Hematopoietic multipotent progenitor cell treated with erythropoietin and hydrocortisone succinate and interleukin-3 and kit ligand, for 6 days (in vitro differentiated cells): Measurements from ENCODE around the gene IER3IP1.
"Not testable (repeated sequence)": the region's sequence is repeated elsewhere in the genome, so short reads cannot be mapped to it uniquely, and the experiment has no call there.

Experiments used
- DNase-seq: peaks from one replicate; pipeline ENCODE4 v3.0.0-alpha.2; 2015

IER3IP1 gene, protein sequence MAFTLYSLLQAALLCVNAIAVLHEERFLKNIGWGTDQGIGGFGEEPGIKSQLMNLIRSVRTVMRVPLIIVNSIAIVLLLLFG

DNA sequence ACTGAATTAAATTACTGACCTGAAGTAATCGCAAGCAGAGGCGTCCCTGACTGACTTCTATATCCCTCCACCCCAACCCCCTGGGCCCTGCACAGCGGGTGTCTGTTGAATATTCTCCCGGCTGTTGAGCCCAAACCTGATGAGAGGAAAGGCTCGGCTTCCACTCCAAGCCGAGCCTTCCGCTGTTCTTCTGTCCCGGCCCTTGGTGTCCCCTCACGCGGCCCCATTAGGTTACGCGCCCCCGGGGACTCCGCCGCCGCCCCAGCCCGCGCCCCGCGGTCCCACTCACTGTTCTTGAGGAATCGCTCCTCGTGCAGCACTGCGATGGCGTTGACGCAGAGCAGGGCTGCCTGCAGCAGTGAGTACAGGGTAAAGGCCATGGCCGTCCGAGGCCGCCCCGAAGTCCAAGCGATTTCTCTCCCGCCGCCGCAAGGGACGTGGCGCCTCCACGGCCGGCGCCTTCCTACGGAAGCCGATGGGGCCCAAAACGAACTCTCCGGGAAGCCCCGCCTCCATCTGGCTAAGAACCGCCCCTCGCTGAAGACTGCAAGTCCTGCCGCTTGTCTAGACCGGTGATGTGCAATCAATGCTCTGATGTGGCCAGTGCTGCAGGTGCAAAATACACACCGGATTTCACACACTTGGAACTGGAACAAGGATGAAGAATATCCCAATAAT, at the start of gene IER3IP1:
IER3IP1 (minus strand) TSS at position 467 of the 678 bp plus-strand sequence; CDS start at position 380, 87 bp downstream.
- peak; percentile 91 for DNase-seq

DNA sequence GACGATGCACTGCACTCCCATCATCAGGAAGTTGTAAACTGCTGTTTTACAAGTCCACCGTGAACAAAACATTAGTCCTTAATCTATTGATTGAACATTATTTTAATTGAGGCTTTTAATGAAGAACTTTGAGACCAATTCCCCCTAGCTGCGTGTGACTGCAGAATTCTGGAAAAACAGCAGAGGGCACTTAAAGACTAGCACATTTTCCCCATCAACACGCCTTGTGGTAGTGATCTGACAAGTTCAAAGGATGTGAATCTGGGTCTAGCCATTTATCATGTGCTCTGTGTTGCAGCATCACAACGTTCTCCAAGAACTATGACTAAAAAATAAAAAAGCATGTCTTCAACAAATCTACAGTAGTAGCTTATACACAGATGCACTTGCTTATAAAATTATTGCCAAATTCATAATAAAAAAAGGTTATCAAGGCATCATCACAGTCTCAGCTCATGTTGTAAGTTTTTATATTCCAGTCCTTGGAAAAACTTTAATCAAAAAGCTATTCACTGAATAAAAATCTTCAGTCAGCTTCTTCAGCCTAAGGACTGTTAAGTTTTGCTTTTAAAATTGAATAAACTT, 39.5 kb upstream of the IER3IP1 start:
- DNase-seq = peak; percentile 61

DNA sequence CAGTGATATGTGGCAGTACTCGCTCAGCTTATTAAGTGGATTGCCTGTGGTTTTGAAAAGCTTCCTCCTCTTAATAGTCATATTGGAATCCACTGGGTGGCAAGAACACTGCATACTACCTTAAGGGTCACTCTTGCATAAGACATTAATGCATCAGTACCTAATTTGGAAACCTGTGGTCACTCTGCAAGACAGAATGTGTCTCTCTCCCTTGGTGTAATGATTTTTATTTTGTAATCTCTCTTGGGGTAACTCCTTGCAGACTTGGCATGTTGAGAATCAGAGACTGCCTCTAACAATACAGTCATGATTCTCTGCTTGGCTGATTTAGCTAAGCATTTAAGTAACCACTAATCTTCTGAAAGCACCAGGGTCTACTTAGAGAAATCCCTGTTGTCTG, 33.0 kb upstream of the IER3IP1 start:
- no peak for DNase-seq

DNA sequence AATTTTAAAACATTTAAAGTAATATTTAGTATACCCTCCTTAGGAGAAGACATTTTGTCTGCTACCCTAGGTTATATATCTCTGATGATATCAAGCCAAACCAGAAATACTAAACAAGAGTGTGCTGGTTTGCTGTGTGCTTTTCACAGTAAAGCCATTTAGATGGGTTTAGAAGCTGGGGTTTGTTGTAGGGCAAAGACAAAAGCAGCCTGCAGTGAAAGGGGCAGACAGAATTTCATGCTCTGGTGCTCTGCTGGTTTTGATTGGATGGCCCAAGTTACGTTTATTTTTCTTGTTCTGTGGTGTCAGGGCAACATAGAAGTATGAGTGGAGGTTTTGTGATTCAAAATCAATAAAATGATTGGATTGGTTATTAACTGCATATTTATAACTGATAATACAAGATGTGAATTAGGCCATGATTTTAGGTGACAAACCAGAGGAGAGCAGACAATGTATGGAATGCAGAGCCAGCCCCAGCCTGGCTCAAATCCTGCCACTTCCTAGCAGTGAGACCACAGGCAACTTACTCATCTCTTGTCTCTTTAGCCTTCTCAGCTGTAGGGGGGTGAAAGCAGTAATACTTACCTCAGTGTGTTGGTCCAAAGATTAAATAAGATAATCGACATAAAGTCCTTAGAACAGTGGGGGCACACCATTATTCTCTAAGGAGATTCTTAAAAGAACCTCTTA, 30.9 kb upstream of the IER3IP1 start:
- DNase-seq = no peak

DNA sequence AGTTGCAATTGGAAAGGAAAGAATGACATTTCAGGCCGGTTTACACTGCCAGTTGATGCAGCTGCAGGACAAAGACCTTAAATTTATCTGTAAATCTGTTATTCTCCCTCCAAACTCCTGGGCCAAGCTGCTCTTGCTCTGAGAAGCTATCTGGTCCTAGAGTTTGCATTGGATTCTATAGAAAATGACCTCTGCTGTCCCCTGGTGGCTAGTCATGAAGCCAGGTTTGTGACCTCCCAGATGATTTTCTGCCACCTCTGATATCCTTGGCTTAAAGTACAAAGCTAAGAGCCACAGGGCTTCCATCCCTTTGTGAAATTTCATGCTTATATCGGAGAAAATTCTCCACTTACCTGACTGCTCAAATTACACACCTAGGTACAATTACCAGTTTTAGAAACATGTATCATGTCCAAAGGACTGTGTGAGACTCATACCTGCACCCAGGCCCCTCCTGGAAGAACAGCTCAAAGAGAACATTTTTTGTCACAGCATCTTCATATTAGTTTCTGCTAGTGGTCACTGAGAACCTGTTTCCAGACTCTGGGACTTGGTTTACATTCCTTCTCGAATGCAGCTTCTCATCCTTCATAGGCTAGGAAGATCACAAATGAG, 28.9 kb upstream of the IER3IP1 start:
- DNase-seq = peak; percentile 77

DNA sequence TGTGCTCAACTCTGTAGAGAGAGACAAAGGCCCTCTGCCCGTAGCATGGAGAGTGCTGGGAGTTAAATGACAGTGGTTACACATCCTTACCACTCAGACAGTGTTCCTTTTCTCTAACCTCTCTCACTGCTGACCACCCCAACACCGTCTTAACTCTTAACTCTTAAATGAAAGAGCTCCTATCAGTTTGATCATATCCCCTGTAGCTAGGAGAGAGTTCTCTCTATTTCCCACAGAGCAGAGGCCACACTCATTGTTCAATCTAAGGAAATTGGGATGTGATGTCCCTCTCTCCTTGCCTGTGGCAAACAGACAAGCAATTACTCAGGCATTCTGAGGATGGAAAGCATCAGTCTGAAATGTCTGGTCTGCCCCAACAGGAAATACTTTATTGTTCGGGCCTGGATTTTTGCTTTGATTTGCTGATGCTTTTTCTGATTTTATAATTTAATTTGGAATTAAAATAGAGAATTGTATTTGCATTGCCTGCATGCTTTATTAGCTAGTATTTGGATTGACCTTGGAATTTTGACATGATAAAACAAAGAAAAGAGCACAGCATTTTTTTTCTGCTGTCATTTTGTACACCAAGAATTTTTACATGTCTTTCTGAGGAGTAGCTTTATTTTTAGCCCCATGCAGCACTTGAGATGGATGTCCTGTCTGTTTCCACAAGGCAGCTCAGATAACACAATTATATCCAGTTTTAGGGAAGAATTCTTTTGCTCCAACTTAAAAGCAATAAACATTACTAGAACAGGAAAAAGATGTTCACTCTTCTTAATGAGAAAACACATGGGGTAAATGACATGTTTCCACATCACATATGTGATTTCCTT, 27.7 kb upstream of the IER3IP1 start:
- DNase-seq = no peak

DNA sequence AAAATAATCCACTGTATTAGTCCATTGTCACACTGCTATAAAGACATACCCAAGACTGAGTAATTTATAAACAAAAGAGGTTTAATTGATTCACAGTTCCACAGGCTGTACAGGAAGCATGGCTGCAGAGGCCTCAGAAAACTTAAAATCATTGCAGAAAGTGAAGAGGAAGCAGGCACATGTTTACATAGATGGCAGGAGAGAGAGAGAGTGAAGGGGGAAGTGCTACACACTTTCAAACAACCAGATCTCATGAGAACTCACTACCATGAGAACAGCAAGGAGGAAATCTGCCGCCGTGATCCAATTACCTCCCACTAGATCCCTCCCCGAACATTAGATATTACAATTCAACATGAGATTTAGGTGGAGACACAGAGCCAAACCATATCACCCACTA, 19.8 kb upstream of the IER3IP1 start:
- DNase-seq = not testable (repeated sequence)

DNA sequence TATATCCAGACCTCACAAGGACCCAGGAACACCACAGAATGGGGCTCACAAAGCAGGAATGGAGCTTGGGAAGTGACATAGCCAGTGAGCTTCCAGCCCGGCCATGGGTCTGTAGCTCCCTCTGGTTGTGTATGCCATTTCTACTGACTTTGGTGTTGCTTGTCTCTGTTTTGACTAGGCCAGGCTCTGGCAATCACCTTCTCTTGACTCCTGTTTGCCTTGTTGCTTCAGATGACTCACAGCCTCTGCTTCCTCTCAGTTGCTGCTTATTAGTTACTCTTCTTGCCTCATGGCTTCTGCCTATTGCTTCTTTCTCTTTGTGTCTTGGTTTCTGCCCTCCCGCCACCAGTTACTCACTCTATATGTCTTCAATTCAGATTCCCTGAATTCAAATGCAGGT, 15.8 kb upstream of the IER3IP1 start:
- DNase-seq = no peak

DNA sequence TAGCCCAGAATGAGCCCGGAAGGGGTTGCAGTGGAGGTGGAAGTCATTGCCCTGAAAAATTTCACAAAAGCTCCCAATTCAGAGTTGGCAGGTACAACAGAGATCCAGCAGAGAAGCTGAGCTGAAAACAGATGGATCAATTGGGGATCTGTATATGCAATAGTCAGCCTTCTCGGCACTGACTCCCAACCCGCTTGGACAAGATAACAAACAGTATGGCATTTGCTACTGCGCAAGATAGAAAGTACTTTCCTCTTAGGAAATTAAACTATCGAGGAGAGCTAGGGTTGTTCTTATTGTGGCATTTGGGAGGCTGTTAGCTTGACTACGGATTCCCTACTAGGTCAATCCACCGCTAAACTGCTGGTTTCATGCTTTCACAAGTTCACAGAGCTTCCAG, 11.6 kb upstream of the IER3IP1 start:
- no peak for DNase-seq

DNA sequence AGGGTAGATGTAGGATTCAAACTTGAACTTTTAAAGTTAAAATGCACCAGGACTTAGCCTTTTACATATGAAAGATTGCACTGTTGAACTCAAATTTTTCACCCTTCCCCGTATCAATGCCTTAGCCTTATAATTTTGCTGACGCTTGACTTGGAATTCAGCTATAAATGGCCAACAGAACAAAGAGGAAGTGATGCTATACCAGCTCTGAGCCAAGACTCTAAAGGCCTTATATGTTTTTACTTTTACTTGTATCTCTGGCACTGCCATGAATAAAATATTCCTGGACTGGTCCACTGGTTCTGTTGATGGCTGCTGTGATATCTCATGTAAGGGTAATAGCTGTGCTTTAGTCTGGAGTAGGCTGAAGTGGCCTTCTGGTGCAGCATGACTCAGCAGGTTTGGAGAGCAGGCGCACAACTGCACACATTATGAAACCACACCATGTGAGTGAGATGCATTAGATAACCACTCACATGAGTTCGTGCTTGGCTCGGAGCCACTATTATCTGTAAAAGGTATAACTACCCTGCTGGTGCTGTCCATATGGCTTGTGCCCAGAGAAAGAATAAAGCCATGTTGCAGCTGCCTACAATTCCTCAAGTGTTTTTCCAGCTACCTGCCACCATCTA, 8.4 kb upstream of the IER3IP1 start:
- peak; percentile 95 for DNase-seq

DNA sequence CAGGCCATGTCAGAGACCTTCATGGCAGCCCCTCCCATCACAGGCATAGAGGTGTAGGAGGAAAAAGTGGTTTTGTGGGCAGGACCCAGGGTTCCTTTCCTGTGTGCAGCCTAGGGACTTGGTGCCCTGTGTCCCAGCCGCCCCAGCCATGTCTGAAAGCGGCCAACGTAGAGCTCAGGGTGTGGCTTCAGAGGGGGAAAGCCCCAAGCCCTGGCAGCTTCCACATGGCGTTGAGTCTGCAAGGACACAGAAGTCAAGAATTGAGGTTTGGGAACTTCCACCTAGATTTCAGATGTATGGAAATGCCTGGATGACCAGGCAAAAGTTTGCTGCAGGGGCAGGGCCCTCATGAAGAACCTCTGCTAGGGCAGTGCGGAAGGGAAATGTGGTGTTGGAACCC, 6.0 kb upstream of the IER3IP1 start:
- not testable (repeated sequence) for DNase-seq

DNA sequence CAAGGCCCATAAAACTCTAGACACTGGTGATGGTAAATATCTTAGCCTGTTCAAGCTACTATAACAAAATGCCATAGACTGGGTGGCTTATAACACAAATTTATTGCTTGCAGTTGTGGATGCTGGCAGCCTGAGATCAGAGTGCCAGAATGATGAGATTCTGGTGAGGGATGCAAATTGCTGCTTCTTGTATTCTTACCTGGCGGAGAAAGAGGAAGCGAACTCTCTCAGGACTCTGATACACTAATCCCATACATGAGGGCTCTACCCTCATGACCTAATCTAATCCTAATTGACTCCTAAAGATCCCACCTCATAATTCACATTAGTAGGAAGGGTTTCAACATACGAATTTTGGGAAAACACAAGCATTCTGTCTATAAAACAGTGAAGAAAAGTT, 4.6 kb upstream of the IER3IP1 start:
- no peak for DNase-seq

DNA sequence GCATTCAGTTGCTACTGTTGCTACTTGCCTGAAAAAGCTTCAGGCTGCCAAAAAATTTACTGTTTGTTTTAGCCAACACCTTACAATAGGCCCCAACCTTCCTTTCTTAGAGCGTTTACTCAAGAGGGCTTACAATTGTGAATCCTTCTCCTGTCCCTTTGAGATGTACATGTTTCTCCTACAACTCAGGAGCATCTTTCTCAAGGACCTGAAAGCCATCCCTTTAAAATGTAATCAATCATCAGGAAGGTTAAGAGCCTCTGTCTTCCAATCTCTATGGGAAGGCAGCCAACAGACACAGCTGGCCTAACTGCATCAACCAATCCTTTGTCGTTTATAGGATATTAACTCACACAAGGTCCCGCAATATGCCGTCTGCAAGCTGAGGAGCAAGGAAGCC, 3.4 kb upstream of the IER3IP1 start:
- no peak for DNase-seq

DNA sequence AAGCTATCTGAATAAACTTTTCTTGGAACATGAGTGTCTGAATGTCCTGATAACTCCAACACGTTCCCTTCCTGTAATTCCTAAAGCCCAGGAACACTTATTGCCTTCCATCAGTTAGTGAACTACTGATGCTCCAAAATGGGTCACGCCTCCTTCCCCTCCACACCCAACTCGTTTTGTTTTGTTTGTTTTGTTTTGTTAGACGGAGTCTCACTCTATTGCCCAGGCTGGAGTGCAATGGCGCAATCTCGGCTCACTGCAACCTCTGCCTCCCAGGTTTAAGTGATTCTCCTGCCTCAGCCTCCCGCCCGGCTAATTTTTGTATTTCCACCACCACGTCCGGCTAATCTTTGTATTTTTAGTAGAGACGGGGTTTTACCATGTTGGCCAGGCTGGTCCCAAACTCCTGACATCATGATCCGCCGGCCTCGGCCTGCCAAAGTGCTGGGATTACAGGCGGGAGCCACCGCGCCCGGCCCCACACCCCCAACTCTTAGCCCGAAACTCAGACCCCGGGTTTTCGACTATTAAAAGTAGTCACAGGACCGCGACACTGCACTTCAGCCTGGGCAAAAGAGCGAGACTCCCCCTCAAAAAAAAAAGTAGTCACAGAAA, 774 bp downstream of the IER3IP1 start:
- DNase-seq = no peak

DNA sequence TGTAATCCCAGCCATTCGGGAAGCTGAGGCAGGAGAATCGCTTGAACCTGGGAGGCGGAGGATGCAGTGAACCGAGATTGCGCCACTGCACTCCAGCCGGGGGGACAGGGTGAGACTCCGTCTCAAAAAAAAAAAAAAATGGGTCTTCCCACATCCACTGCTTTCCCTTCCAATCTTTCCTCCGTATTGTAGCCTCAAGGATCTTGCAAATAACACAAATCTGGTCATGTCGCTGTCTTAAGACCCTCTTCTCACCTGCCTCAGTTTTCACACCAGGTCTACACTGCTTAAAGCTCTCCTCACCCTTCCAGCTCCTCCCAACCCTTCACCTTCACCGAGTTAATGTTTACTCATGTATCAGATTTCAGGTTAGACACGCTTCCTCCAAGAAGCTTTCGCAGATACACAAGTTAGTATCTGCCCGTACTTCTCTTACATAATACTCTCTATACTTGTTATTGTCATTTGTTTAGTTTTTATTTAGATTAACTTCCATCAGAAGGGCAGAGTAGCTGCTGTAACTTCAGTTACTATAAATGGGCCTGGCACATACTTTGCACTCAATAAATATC, 1.5 kb downstream of the IER3IP1 start:
- DNase-seq = no peak

DNA sequence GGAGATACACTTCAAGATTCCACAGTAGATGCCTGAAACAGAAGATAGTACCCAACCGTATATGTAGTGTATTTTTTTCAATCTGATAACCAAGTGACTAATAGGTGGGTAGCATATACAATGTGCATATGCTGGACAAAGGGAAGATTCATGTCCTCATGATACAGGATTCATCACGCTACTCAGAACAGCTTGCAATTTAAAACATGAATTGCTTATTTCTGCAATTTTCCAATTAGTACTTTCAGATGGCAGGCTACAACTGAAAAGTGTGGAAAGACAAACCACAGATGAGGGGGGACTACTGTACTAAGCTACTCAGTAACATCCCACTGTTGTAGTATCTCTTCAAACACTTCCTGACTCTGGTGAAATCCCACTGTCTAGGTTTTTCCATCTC, 3.7 kb downstream of the IER3IP1 start:
- DNase-seq = no peak

DNA sequence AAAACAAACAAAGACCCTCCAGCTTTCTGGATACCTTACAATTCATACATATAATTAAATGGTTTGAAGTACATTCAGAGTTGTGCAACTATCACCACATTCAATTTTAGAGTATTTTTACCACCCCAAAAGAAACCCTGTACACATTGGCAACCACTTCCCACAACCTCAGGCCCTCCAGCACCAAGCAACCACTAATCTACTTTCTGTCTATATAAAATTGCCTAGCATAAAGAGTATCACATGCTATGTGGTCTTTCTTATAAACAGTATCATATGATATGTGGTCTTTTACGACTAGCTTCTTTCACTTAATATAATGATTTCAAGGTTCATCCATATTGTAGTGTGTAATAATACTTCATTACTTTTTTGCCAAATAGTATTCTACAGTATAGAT, 7.3 kb downstream of the IER3IP1 start:
- DNase-seq = no peak

DNA sequence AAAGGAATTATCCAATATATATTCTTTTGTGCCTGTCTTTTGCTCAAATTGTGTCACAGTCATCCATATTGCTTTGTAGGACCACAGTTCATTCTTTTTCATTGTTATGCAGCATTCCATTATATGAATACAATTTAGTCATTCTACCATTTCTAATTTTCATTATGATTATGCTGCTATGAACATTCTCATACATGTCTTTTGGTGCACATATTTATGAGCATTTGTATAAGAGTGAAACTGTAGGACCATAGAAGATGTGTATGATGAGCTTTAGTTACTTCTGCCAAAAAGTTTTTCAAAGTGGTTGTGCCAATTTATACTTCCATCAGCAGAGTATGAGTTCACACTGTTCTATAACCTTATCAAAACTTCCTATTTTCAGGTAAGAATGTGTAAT, 7.7 kb downstream of the IER3IP1 start:
- no peak for DNase-seq

DNA sequence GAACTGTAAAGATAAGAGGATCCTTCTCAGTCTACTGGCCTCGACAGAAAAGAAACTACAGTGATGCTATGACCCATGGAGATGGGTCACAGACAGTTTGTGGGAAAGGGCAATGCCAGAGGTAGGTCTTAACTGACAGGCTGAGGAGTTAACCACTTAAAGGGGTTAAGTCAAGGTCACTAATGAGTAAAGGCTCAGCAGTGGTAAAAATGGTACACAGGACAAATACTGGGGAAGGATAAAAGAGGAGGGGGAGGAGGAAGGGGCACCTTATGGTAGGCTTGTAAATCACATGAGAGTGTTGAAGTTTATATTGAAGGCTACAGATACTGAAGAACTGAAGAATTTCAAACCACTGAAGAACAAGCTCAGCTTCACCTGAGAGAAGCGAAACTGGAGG, 9.9 kb downstream of the IER3IP1 start:
- no peak for DNase-seq

DNA sequence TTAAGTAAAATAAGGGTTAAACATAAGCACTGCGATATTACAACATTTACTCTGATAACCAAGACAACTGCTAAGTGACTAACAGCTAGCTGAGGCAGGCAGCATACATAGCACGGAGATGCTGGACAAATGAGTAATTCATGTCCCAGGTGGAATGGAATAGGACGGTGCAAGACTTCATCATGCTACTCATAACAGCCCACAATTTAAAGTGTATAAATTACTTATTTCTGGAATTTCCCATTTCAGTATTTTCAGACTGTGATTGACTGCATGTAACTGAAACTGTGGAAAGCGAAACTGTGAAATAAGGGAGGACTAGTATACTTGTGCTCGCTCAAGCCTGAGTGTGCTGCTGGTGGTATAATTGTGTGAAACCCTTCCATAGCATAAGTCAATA, 12.9 kb downstream of the IER3IP1 start:
- DNase-seq = no peak

DNA sequence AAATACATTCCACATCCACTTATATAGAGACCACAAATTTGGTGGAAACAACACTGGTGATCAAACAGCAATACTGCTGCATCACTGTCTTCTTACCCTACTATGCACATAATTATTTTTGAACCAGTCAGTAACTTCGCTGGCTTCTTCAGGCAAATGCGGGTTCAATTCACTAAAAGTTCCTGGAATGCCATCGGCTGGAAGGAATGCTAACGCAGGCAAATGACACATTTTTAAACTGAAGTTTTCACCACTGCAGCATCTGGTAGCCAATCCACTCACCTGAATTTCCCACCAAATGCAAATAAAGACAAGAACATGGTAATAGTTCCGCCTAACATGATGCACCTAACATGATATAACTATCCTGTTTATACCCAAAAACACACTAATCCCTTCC, 15.9 kb downstream of the IER3IP1 start:
- no peak for DNase-seq
